Activated CD4-positive, alpha-beta T cell treated with anti-CD3 and anti-CD28 coated beads, Interleukin-2, amount 10 ng/mL, durations not matched to agents 24 days and 14 days (primary cell): ENCODE results near the gene PSRC1. TPM values are rescaled to one million over a fixed set of nuclear protein-coding genes. Genes with fewer than 3 reads are reported as not detected.

Experiments used
- total RNA-seq: library from RNA; stranded (reverse); gene quantifications from 2 replicates; pipeline ENCODE4 v1.2.3, GENCODE V29; 2022

PSRC1 gene
- total RNA-seq, 1 donor from 2014 or later, result 4.5 TPM

Other genes starting within 250 kb of the PSRC1 start
- 11.8 and 14.0 TPM in 2 replicates for gene WDR47, start 241.0 kb downstream of the PSRC1 start, total RNA-seq
- 24.9 and 31.7 TPM in 2 replicates for gene TAF13, start 207.1 kb downstream of the PSRC1 start, total RNA-seq
- 26.7 and 29.2 TPM in 2 replicates for gene TMEM167B, start 192.4 kb downstream of the PSRC1 start, total RNA-seq
- gene ELAPOR1, start 169.0 kb downstream of the PSRC1 start, total RNA-seq, result 30.3 and 32.0 TPM in 2 replicates
- 141 and 150 TPM in 2 replicates for gene SARS1, start 69.2 kb downstream of the PSRC1 start, total RNA-seq
- 3.8 and 4.1 TPM in 2 replicates for gene CELSR2, start 33.6 kb downstream of the PSRC1 start, total RNA-seq
- not detected in 2 replicates for gene MYBPHL, start 23.9 kb upstream of the PSRC1 start, total RNA-seq
- gene SORT1, start 114.8 kb upstream of the PSRC1 start, total RNA-seq, result 1.2 and 1.4 TPM in 2 replicates
- 262 and 270 TPM in 2 replicates for gene PSMA5, start 143.3 kb upstream of the PSRC1 start, total RNA-seq
- 0.07 TPM in 1 of 2 replicates, not detected in the other for gene SYPL2, start 183.4 kb upstream of the PSRC1 start, total RNA-seq
- 15.1 and 15.6 TPM in 2 replicates for gene ATXN7L2, start 200.8 kb upstream of the PSRC1 start, total RNA-seq
- gene CYB561D1, start 210.9 kb upstream of the PSRC1 start, total RNA-seq, result 11.3 and 13.1 TPM in 2 replicates
- gene AMIGO1, start 226.6 kb upstream of the PSRC1 start, total RNA-seq, result 1.1 TPM in 2 replicates